ENCODE data around the gene CLCN7. TPM values are rescaled to one million over a fixed set of nuclear protein-coding genes. Genes with fewer than 3 reads are reported as not detected.

CLCN7 gene
- total and polyA plus RNA-seq, 2 experiments from 2014 or later = 17.4 to 53.8 TPM

DNA sequence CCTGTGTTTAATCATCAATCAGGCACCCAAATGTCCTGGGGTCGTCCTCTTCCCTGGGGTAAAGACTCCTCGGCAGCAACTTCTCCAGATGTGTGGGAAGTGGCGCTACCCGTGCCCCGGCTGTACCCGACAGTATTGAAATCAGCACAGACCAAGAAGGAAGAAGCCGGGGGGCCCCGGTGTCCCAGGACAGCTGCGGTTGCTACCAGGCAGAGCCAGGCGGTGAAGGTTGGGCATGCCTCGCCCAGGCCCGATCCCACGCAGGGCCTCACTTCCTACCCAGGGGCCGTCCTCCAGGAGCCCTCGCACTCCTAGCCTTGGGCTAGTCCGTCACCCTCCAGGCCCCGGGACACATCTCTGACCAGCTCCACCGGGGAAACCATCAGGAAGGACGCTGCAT is 21.5 kb downstream of the CLCN7 start:
- Mint-ChIP-seq H3K27me3 (ENCODE audit: insufficient read depth, low read depth, poor library complexity) (peaks cover 9% of the 10 kb centered on the region), H3K36me3 (ENCODE audit: low read depth) (peaks cover 12% of the 10 kb centered on the region), H3K4me3 (no peak overlapping the region), H3K4me1 (no peaks in the 10 kb centered on the region), H3K27ac (no peak overlapping the region), H3K9me3 (no peaks in the 10 kb centered on the region)
- no peaks in the 10 kb centered on the region for H4K20me1 ChIP-seq (replicated peaks; ENCODE audit: insufficient read depth)
- DNase-seq (ENCODE audit: low spot score) (no peak), ATAC-seq (no peak)
- TF ChIP-seq, protein P1, sequence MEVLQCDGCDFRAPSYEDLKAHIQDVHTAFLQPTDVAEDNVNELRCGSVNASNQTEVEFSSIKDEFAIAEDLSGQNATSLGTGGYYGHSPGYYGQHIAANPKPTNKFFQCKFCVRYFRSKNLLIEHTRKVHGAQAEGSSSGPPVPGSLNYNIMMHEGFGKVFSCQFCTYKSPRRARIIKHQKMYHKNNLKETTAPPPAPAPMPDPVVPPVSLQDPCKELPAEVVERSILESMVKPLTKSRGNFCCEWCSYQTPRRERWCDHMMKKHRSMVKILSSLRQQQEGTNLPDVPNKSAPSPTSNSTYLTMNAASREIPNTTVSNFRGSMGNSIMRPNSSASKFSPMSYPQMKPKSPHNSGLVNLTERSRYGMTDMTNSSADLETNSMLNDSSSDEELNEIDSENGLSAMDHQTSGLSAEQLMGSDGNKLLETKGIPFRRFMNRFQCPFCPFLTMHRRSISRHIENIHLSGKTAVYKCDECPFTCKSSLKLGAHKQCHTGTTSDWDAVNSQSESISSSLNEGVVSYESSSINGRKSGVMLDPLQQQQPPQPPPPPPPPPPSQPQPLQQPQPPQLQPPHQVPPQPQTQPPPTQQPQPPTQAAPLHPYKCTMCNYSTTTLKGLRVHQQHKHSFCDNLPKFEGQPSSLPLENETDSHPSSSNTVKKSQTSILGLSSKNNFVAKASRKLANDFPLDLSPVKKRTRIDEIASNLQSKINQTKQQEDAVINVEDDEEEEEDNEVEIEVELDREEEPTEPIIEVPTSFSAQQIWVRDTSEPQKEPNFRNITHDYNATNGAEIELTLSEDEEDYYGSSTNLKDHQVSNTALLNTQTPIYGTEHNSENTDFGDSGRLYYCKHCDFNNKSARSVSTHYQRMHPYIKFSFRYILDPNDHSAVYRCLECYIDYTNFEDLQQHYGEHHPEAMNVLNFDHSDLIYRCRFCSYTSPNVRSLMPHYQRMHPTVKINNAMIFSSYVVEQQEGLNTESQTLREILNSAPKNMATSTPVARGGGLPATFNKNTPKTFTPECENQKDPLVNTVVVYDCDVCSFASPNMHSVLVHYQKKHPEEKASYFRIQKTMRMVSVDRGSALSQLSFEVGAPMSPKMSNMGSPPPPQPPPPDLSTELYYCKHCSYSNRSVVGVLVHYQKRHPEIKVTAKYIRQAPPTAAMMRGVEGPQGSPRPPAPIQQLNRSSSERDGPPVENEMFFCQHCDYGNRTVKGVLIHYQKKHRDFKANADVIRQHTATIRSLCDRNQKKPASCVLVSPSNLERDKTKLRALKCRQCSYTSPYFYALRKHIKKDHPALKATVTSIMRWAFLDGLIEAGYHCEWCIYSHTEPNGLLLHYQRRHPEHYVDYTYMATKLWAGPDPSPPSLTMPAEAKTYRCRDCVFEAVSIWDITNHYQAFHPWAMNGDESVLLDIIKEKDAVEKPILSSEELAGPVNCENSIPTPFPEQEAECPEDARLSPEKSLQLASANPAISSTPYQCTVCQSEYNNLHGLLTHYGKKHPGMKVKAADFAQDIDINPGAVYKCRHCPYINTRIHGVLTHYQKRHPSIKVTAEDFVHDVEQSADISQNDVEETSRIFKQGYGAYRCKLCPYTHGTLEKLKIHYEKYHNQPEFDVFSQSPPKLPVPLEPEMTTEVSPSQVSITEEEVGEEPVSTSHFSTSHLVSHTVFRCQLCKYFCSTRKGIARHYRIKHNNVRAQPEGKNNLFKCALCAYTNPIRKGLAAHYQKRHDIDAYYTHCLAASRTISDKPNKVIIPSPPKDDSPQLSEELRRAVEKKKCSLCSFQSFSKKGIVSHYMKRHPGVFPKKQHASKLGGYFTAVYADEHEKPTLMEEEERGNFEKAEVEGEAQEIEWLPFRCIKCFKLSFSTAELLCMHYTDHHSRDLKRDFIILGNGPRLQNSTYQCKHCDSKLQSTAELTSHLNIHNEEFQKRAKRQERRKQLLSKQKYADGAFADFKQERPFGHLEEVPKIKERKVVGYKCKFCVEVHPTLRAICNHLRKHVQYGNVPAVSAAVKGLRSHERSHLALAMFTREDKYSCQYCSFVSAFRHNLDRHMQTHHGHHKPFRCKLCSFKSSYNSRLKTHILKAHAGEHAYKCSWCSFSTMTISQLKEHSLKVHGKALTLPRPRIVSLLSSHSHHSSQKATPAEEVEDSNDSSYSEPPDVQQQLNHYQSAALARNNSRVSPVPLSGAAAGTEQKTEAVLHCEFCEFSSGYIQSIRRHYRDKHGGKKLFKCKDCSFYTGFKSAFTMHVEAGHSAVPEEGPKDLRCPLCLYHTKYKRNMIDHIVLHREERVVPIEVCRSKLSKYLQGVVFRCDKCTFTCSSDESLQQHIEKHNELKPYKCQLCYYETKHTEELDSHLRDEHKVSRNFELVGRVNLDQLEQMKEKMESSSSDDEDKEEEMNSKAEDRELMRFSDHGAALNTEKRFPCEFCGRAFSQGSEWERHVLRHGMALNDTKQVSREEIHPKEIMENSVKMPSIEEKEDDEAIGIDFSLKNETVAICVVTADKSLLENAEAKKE (CRISPR knock-in tag; IDR thresholded peaks at IDR 0.05) = no peak
- no peak for TF ChIP-seq POLR2AphosphoS5 (IDR thresholded peaks at IDR 0.05; ENCODE audit: low read depth)
- no peak for TF ChIP-seq CREB1 (CRISPR knock-in tag; IDR thresholded peaks at IDR 0.05; ENCODE audit: low read depth)
- TF ChIP-seq ETS1 (IDR thresholded peaks at IDR 0.05) = no peak
- no peak for TF ChIP-seq ZNF331 (CRISPR knock-in tag; IDR thresholded peaks at IDR 0.05; ENCODE audit: low read depth)
- TF ChIP-seq EZH2 (IDR thresholded peaks at IDR 0.05; ENCODE audit: low read depth, unreplicated experiment) = no peak
- no peak for TF ChIP-seq NANOG (IDR thresholded peaks at IDR 0.05; ENCODE audit: borderline replicate concordance)
- no peak for TF ChIP-seq CTCF (conservative IDR thresholded peaks at IDR 0.05; ENCODE audit: low read depth in 2 of 2)
- TF ChIP-seq, protein P2, sequence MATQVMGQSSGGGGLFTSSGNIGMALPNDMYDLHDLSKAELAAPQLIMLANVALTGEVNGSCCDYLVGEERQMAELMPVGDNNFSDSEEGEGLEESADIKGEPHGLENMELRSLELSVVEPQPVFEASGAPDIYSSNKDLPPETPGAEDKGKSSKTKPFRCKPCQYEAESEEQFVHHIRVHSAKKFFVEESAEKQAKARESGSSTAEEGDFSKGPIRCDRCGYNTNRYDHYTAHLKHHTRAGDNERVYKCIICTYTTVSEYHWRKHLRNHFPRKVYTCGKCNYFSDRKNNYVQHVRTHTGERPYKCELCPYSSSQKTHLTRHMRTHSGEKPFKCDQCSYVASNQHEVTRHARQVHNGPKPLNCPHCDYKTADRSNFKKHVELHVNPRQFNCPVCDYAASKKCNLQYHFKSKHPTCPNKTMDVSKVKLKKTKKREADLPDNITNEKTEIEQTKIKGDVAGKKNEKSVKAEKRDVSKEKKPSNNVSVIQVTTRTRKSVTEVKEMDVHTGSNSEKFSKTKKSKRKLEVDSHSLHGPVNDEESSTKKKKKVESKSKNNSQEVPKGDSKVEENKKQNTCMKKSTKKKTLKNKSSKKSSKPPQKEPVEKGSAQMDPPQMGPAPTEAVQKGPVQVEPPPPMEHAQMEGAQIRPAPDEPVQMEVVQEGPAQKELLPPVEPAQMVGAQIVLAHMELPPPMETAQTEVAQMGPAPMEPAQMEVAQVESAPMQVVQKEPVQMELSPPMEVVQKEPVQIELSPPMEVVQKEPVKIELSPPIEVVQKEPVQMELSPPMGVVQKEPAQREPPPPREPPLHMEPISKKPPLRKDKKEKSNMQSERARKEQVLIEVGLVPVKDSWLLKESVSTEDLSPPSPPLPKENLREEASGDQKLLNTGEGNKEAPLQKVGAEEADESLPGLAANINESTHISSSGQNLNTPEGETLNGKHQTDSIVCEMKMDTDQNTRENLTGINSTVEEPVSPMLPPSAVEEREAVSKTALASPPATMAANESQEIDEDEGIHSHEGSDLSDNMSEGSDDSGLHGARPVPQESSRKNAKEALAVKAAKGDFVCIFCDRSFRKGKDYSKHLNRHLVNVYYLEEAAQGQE (IDR thresholded peaks at IDR 0.05; ENCODE audit: unreplicated experiment) = no peak
- TF ChIP-seq STAT1 (IDR thresholded peaks at IDR 0.05; ENCODE audit: unreplicated experiment) = no peak
- no peak for TF ChIP-seq ZNF114 (CRISPR knock-in tag; IDR thresholded peaks at IDR 0.05)
- no peak for TF ChIP-seq EZH2phosphoT487 (IDR thresholded peaks at IDR 0.05; ENCODE audit: unreplicated experiment)
- no peak for TF ChIP-seq JUNB (IDR thresholded peaks at IDR 0.05; ENCODE audit: unreplicated experiment)
- H2AFZ ChIP-seq = no peak overlapping the region
- no peaks in the 10 kb centered on the region for H3K79me2 ChIP-seq (replicated peaks; ENCODE audit: insufficient read depth)
- no peaks in the 10 kb centered on the region for H3K9me2 ChIP-seq (ENCODE audit: insufficient read depth)
- H3K27ac ChIP-seq (ENCODE audit: low read depth) = no peak overlapping the region
- no peaks in the 10 kb centered on the region for H3K4me1 ChIP-seq (ENCODE audit: insufficient read depth)
- no peaks in the 10 kb centered on the region for H3K27me3 ChIP-seq (ENCODE audit: insufficient read depth)
- no peaks in the 10 kb centered on the region for H3K36me3 ChIP-seq (ENCODE audit: insufficient read depth)
- H3F3A ChIP-seq (replicated peaks; ENCODE audit: low read depth) = no peaks in the 10 kb centered on the region
- H3K4me3 ChIP-seq = no peak overlapping the region
- no peak overlapping the region for H3K4me2 ChIP-seq

All from GM23338 (cell line).